ENCODE results near the gene CACNA1C. TPM values are rescaled to one million over a fixed set of nuclear protein-coding genes. Genes with fewer than 3 reads are reported as not detected.

The CACNA1C gene
- total RNA-seq, 1 experiment from 2014 or later: not detected

DNA sequence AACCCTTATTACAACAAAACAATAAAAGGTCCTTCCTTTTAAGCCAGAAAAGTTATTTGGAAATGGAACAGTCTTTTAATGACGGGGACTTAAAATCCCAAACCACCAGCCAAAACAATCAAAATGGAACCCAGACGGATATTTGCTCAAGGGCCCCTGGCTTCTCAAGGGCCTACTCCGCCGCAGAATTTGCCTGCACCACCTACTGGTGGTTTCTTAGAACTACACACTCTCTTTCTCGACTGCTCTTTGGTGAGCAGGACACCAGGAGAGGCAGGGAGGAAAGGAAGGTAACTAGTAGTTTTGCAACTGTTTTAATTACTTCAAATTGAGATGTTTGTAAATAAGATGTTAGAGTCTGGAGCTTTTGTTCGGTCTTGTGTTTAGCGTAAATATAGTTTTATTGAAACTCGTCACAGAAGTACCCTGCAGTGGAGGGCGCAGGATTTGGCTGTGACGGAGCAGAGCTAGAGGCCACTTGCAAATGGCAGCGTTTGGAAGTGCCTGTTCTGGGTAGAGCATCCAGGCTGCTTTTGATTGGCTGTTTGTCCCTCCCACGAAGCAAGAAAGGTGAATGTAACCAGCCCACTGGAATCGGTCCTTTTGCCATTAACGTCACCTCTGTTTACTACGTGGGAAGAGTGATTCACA, 238.5 kb downstream of the CACNA1C start:
- Histone ChIP-seq H3K4me2 (no peak overlapping the region), H3K4me1 (replicated peaks; ENCODE audit: insufficient read depth) (no peaks in the 10 kb centered on the region), H3K9me2 (ENCODE audit: insufficient read depth) (no peaks in the 10 kb centered on the region), H3K36me3 (ENCODE audit: low read depth) (no peaks in the 10 kb centered on the region), H3K27ac (no peak overlapping the region), H3K4me3 (no peak overlapping the region), H3K27me3 (ENCODE audit: insufficient read depth, low read depth) (peaks cover 77% of the 10 kb centered on the region), H3F3A (ENCODE audit: insufficient read depth, low read depth) (no peaks in the 10 kb centered on the region), H4K20me1 (ENCODE audit: insufficient read depth) (no peaks in the 10 kb centered on the region), H3K9me3 (ENCODE audit: insufficient read depth, low read depth) (no peaks in the 10 kb centered on the region), H2AFZ (no peak overlapping the region), H3K79me2 (ENCODE audit: low read depth) (no peaks in the 10 kb centered on the region)
- peak in 1 of 2 experiments; percentile 19 for DNase-seq
- TF ChIP-seq EZH2 (IDR thresholded peaks at IDR 0.05; ENCODE audit: low read depth): no peak
- TF ChIP-seq, protein P1, sequence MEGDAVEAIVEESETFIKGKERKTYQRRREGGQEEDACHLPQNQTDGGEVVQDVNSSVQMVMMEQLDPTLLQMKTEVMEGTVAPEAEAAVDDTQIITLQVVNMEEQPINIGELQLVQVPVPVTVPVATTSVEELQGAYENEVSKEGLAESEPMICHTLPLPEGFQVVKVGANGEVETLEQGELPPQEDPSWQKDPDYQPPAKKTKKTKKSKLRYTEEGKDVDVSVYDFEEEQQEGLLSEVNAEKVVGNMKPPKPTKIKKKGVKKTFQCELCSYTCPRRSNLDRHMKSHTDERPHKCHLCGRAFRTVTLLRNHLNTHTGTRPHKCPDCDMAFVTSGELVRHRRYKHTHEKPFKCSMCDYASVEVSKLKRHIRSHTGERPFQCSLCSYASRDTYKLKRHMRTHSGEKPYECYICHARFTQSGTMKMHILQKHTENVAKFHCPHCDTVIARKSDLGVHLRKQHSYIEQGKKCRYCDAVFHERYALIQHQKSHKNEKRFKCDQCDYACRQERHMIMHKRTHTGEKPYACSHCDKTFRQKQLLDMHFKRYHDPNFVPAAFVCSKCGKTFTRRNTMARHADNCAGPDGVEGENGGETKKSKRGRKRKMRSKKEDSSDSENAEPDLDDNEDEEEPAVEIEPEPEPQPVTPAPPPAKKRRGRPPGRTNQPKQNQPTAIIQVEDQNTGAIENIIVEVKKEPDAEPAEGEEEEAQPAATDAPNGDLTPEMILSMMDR (conservative IDR thresholded peaks at IDR 0.05): peak; percentile 82
- no TSS peak for BruUV-seq (replicated peaks)
- intact Hi-C loops (cut with micrococcal nuclease; ENCODE audit: unreplicated experiment): no loop called here
- ChIA-PET CTCF (no interaction called here), POLR2A (ENCODE audit: unreplicated experiment) (no interaction called here)

- Histone ChIP-seq H3K27ac (no peak overlapping the region), H3K4me2 (no peak overlapping the region), H3K9me3 (ENCODE audit: insufficient read depth, low read depth) (no peaks in the 10 kb centered on the region), H3K4me1 (replicated peaks; ENCODE audit: insufficient read depth) (no peaks in the 10 kb centered on the region), H3K27me3 (ENCODE audit: insufficient read depth, low read depth) (peaks cover 74% of the 10 kb centered on the region), H3K4me3 (no peak overlapping the region), H3K9me2 (ENCODE audit: insufficient read depth) (no peaks in the 10 kb centered on the region), H4K20me1 (ENCODE audit: insufficient read depth) (no peaks in the 10 kb centered on the region), H3K79me2 (ENCODE audit: low read depth) (no peaks in the 10 kb centered on the region), H3K36me3 (ENCODE audit: low read depth) (no peaks in the 10 kb centered on the region), H2AFZ (no peak overlapping the region), H3F3A (ENCODE audit: insufficient read depth, low read depth) (no peaks in the 10 kb centered on the region)
- no peak for TF ChIP-seq EZH2 (IDR thresholded peaks at IDR 0.05; ENCODE audit: low read depth)
- TF ChIP-seq, protein P1 (conservative IDR thresholded peaks at IDR 0.05): no peak
- DNase-seq: no peak
- intact Hi-C loops (cut with micrococcal nuclease; ENCODE audit: unreplicated experiment): no loop called here
- ChIA-PET CTCF (no interaction called here), POLR2A (ENCODE audit: unreplicated experiment) (no interaction called here)
- no TSS peak for BruUV-seq (replicated peaks)
These were observed 239.2 kb downstream of the CACNA1C start for GRCh38 chr12:2291947-2292346.

- no peaks in the 10 kb centered on the region for H3K4me1 ChIP-seq (replicated peaks; ENCODE audit: insufficient read depth)
- TF ChIP-seq, protein P1 (conservative IDR thresholded peaks at IDR 0.05): no peak
- no peak for TF ChIP-seq EZH2 (IDR thresholded peaks at IDR 0.05; ENCODE audit: low read depth)
- POLR2A ChIA-PET (ENCODE audit: unreplicated experiment): no interaction called here
- no peaks in the 10 kb centered on the region for H4K20me1 ChIP-seq (ENCODE audit: insufficient read depth)
- peaks cover 74% of the 10 kb centered on the region for H3K27me3 ChIP-seq (ENCODE audit: insufficient read depth, low read depth)
- H3K4me3 ChIP-seq: no peak overlapping the region
- H3F3A ChIP-seq (ENCODE audit: insufficient read depth, low read depth): no peaks in the 10 kb centered on the region
- DNase-seq: no peak
- H3K4me2 ChIP-seq: no peak overlapping the region
- H3K36me3 ChIP-seq (ENCODE audit: low read depth): no peaks in the 10 kb centered on the region
- H3K27ac ChIP-seq: no peak overlapping the region
- intact Hi-C loops (cut with micrococcal nuclease; ENCODE audit: unreplicated experiment): no loop called here
- CTCF ChIA-PET: no interaction called here
- no peak overlapping the region for H2AFZ ChIP-seq
- no peaks in the 10 kb centered on the region for H3K79me2 ChIP-seq (ENCODE audit: low read depth)
- no TSS peak for BruUV-seq (replicated peaks)
- H3K9me3 ChIP-seq (ENCODE audit: insufficient read depth, low read depth): no peaks in the 10 kb centered on the region
- no peaks in the 10 kb centered on the region for H3K9me2 ChIP-seq (ENCODE audit: insufficient read depth)
These were observed 239.8 kb downstream of the CACNA1C start for GRCh38 chr12:2292560-2292959.

All from PC-9 (cell line).